Myometrial cell (primary cell): ENCODE results near the gene TMEM59L. TPM values are rescaled to one million over a fixed set of nuclear protein-coding genes. Genes with fewer than 3 reads are reported as not detected.

ENCODE experiments used
- total RNA-seq: library from RNA; depleted of rRNA; stranded (reverse); fragments of >200 nt; gene quantifications from 2 replicates; pipeline ENCODE4 v1.2.3, GENCODE V29; 2015

Gene TMEM59L
- total RNA-seq = 2.0 TPM in 1 of 2 replicates, not detected in the other

DNA sequence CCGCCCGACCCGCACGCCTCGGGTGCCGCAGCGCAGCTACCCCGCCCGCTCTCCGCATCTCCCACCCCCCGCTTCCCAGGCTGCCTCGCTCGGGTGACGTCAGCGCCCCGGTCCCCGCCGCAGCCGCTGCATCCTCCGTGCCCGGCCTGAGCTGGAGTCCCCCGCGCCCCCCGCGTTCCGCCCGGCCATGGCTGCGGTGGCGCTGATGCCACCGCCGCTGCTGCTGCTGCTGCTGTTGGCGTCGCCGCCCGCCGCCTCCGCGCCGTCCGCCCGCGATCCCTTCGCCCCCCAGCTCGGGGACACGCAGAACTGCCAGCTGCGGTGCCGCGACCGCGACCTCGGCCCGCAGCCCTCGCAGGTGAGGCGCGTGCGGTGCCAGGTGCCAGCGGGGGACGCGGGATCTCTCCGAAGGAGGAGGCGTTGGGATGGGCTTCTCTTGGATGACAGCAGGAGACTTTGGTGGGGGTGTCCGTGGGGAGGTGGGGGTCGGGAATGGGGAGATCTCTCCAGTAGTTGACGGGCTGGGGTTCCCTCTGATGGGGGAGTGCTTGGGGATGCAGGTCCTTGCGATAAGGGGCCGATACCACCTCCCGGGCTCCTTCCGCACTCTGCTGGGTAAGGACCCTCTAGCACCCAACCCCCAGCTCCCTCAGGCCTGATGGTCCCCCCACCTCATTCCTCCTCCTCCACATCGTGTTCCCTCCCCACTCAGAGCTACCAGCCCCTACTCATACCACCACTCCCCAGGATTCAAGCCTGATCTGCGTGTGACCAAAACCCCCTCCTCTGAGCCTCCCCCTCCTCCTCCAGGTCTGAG lies at the start of gene TMEM59L:
Gene TMEM59L, plus strand, starts transcription at position 99 of the 817 bp plus-strand sequence. Its CDS starts 89 bp downstream, at position 188.

DNA sequence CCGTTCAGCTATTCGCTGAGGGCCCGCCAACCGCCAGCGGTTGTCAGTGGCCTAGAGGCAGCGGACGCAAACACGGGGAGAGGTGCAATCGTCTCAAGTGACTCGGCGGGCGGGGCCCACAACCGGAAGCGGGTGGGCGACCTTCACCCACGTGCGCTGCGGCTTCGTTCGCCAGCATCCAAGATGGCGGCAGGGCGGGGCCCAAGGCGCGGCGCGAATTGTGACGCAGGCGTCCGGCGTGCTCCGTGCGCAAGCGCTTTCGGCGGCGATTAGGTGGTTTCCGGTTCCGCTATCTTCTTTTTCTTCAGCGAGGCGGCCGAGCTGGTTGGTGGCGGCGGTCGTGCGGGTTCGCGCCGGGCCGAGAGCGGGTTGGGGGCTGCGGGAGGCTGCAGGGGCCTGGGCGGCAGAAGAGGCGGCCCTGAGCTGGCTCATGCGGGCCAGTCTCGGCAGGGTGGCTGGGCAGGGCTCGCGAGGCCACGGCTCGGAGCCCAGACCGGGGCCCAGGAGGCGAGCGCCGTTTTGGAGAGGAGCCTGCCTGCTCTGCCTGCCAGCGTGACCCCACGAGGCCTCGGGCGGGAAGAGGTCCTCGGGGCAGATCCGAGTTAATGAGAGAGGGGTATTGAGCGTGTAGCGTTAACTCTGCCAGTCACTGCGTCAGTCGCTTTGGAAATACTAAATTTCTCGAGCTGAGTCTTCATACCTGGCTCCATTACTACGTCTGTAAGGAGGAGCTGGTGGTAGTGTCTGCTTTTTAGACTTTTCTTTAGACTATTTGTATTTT lies 40.9 kb upstream of the TMEM59L start, which contains the start of gene UBA52:
Gene UBA52, plus strand, starts transcription at position 294 of the 781 bp plus-strand sequence. CDS start 1,444 bp downstream, outside the sequence.

DNA sequence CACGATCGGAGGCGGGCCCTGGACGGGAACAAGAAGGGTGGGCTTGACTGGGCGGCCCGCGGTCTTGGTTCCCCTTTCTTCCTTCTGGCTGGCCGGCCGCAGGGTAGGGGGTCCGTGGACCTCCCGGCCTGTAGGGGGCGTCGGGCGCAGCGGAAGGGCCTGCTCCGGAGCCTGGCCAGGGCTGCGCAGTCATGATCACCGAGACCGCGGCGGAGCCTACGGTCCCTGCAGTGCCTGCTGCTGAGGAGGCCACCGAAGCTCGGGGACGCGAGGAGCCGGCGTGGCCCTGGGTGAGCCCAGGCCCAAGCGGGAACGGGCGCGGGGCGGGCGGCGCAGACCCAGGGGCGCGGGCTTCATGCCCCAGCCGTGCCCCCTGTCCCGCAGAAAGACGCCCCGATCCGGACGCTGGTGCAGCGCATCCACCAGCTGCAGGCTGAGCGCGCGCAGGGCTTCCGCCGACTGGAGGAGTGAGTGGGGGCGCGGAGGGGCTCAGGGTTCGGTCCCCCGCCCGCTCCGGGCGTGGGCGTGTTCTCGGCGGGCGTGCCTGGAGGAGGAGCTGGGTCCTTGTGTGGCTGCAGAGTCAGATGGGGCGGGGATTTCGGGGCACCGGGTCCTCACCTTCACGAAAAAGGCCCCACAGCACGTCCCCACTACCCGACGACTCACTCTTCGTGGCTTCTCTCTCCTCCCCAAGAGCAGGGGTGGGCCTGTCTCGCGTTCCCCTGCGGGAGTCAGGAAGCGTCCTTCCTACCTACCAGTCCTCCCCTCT lies 23.9 kb upstream of the TMEM59L start, which contains the start of gene REX1BD:
Gene REX1BD, plus strand, starts transcription at position 188 of the 769 bp plus-strand sequence. Its CDS starts 4 bp downstream, at position 192.

DNA sequence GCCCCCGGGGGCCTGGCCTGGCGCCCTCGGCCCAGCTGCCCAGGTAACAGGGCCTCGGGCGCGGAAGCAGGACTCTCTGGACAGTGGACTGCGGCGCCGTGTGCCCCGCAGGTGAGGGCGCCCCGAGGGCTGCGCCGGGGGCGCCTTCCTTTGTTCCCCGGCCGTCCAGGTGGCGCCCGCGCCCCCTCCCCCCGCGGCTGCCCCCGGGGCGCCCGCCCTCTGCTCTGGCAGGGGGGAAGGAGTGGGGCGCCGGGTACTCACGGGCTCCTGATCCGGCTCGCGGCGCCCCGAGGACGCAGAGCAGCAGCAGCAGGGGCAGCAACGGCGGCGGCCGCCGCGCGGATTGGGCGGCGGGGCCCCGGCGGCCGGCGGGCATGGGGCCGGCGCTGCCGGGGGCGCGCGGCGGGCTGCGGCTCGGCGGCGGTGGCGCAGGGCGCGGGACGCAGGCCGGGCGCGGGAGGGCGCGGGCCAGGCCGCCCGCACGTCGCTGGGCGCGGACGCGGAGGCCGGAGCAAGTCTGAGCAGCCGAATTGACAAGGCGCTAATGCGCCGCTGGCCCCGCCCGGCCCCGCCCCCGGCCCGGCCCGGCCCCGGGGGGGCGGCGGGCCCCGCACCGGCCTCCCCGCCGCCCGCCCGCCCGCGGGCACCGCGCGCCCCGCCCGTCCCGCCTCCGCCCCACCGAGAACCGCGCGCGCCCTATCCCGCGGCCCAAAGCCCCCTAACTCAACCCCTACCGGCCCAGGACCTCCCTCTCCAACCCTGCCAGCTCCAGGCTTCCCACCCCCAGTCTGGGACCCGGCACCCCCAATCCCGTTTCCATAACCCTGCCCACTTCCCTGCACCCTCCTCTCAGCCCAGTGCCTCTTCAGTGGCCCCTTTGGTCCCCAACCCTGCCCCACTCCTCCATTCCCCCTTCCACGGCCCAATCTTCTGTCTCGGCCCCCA lies 6.1 kb upstream of the TMEM59L start, which contains the start of gene CRLF1:
Gene CRLF1, minus strand, starts transcription at position 519 of the 945 bp plus-strand sequence. Its CDS starts 143 bp downstream, at position 376.

DNA sequence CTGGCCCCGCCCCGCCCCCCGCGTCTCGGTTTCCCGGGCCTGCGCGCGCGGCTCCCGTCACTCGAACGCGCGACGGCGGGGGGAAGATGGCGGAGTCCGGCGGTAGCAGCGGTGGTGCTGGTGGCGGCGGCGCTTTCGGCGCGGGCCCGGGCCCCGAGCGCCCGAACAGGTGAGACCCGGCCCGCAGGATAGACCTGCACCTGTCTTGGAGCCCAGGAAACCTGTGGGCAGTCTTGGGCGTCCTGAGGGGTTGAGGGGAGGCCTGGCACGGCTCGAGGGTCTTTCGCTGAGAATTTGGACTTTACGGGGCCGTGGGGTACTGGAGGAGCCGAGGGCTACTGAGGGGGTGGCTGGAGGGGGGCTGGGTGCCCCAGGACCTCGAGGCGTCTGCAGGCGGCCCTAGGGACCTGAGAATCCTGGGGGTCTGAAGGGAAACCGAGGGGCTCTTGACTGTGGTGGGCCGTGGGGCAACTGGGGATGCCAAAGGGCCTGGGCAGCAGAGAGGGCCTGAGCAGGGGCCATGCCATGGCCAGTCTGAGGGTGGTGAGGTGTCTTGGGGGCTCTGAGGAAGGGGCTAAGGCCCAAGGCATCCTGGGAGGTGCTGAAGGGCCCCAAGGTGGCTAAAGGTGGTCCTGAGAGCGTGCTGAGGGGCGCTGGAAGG lies 24.4 kb downstream of the TMEM59L start, which contains the start of gene KLHL26:
Gene KLHL26, plus strand, starts transcription at position 60 of the 661 bp plus-strand sequence. Its CDS starts 27 bp downstream, at position 87.

Other genes with a start within 250 kb of the TMEM59L start
- 92.8 and 101 TPM in 2 replicates for gene GDF15, start 226.7 kb upstream of the TMEM59L start, total RNA-seq
- 0.18 TPM in 1 of 2 replicates, not detected in the other for gene LRRC25, start 215.2 kb upstream of the TMEM59L start, total RNA-seq
- 178 and 184 TPM in 2 replicates for gene SSBP4, start 193.5 kb upstream of the TMEM59L start, total RNA-seq
- gene ISYNA1, start 174.7 kb upstream of the TMEM59L start, total RNA-seq = 25.7 and 38.8 TPM in 2 replicates
- 14.1 and 15.4 TPM in 2 replicates for gene ELL, start 90.8 kb upstream of the TMEM59L start, total RNA-seq
- 310 and 398 TPM in 2 replicates for gene FKBP8, start 69.3 kb upstream of the TMEM59L start, total RNA-seq
- 149 and 160 TPM in 2 replicates for gene KXD1, start 55.0 kb upstream of the TMEM59L start, total RNA-seq
- 883 and 1,008 TPM in 2 replicates for gene UBA52, start 41.0 kb upstream of the TMEM59L start, total RNA-seq
- gene REX1BD, start 24.1 kb upstream of the TMEM59L start, total RNA-seq = 79.0 and 84.8 TPM in 2 replicates
- 3.4 and 30.8 TPM in 2 replicates for gene CRLF1, start 6.1 kb upstream of the TMEM59L start, total RNA-seq
- gene KLHL26, start 24.2 kb downstream of the TMEM59L start, total RNA-seq = 1.4 and 8.0 TPM in 2 replicates
- gene CRTC1, start 70.8 kb downstream of the TMEM59L start, total RNA-seq = 1.6 and 3.5 TPM in 2 replicates
- not detected in 2 replicates for gene COMP, start 178.4 kb downstream of the TMEM59L start, total RNA-seq
- 32.8 and 32.9 TPM in 2 replicates for gene UPF1, start 219.1 kb downstream of the TMEM59L start, total RNA-seq